ENCODE measurements around the gene WDR7.
A peak's percentile ranks its signal among the peaks of the same experiment; 100 is the strongest.

The WDR7 gene

DNA sequence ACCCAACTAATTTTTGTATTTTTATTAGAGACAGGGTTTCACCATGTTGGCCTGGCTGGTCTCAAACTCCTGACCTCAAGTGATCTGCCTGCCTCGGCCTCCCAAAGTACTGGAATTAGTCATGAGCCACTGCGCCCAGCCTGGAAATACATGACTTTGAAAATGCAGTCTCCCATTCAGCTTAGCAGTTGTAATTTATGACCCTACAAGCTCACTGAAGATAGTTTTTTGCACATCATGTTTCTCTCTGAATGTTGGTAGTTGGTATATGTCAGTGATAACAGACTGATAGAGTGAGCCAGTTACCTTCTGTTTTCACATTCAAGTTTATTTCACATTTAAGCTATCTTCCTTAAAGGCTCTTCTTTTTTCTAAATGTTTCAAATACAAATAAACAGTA lies 7.1 kb downstream of the WDR7 start:
- no peak for DNase-seq

DNA sequence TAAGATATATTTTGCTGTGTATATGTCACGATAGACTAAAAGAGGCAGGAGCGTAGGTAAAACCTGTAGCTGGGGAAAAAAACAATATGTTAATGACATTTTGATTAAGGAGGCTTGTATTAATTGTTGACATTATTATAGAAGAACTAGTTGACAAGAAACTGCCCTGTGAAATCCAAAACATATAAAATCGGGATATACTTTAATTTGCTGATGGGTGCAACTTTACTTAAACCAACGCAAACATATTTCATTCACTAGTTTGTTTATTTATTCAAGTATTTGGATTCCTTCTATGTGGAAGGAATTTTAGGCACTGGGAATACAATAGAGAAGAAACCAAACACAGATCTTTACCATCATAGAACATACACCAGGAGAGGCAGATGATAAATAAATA lies 8.0 kb downstream of the WDR7 start:
- no peak for DNase-seq

DNA sequence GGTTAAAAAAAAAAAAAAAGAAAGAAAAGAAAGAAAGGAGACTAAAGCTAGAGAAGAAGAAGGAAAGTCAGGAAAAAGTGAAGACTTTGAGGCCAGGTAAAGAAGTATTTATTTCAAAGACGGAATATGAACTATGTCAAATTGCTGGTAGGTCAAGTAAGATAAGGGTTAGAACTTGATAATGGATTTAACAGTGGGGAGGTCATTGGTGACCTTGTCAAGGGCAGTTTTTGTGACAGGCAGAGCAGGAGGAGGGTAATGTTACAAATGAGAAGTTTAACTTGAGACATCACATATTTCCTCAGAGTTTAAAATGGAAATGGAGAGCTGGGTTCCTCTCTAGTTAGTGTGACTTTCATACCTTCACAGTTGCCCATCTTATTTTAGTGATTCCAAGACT lies 9.5 kb downstream of the WDR7 start:
- DNase-seq, result no peak

DNA sequence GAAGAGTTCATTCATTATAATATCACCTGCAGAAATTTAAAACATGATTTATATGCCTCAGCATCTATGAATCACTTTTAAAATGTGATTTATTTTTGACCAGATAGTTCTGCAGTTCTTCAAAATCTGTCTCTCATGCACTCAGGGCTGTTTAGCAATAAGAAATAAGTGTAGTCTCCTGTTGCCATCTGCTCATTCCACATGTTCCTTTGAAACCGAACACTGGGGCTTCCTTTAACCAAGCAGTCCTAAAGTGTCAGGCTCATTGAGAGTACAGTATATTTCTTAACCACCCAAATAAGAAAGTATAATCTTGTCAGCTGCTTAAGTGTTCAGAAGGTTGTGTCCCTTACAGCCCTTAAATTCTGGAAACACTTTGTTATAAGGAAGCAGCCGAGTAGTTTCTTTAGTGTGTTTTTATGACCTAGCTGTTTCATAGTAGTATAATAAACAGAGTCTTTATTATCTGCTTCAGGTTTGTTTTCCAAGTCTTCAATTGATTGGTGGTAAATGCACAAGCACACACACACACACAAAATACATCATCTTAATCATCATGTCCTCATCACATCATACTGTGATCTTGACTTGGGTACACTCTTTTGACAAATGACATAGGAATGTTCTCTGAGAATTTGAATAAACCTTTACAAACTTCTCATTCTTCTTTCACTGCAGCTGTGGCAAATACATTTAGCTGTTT lies 10.4 kb downstream of the WDR7 start:
- no peak for DNase-seq

DNA sequence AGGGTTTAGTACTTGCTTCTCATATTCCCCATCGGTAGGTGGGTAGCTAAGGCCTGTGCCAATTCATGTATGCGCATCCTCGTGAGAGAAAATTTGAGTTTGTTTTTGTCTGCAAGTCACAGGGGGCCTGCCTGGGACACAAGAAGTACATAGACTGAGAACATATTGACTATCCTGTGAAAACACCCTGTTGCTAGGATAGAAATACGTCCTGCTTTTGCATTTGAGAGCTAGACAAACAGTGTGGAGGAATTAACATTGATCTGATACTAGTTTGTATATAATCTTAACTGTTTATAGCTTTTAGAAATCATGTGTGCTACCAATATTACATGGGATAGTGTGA lies 10.9 kb downstream of the WDR7 start:
- DNase-seq, result no peak

DNA sequence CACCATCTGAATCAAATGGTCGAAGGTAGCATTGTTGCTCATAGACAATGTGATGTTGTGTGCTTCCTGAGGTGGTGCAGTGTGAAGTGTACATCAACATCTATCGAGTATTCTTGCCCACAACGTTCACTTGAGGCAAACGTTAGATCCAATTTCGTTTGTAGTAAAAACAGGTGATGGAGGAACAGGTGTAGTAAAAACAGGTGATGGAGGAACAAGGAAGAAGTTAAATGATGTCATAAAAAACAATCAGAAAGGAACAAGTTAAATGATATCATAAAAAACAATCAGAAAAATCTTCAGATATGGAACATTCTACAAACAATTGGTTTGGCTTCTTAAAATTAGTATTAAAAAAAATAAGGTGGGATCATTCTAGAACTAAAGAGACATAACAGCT lies 11.3 kb downstream of the WDR7 start:
- no peak for DNase-seq

DNA sequence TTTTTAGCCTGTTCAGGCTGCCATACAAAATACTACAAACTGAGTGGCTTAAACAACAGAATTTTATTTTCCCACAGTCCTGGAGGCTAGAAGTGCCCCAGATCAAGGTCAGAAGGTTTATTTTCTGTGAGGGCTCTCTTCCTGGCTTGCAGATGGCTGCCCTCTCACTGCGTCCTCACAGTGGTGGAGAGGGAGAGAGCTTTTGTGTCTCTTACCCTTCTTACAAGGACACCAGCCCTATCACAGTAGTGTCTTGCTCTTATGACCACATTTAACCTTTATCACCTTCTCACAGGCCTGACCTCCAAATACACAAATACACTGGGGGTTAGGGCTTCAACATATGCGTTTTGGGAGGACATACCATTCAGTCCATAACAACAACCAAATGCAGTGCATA lies 11.7 kb downstream of the WDR7 start:
- DNase-seq, result no peak

DNA sequence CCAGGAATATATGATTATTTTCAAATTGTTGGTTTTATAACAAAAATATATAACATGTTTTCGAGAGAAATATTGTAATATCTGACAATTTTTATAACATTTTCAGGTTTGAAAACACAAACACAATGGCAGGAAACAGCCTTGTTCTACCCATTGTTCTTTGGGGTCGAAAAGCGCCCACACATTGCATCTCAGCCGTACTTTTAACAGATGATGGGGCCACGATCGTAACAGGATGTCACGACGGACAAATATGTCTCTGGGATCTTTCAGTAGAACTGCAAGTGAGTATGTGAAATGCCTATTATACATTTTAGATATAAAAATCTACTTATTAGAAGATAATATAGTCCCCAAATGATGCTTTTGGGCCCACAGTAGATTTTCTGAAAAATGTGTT lies 21.2 kb downstream of the WDR7 start:
- DNase-seq, result no peak

DNA sequence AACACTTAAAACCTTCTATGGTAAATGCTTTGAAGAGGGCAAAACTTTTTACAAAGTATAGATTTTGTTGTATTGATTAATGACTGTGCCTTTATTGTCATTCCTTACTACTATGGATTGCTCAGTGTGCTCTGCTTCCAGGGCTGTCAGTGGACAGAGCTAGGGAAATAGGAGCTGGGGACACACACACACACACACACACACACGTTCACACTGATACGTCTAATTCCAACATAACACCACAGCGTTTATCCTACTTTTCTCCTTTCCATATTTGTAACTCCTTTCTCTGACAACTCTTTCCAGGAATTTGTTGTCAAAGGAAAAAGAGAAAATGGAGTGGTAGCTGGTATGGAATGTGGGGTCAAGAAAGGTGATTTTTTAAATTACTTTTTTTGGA lies 21.8 kb downstream of the WDR7 start:
- DNase-seq, result no peak

DNA sequence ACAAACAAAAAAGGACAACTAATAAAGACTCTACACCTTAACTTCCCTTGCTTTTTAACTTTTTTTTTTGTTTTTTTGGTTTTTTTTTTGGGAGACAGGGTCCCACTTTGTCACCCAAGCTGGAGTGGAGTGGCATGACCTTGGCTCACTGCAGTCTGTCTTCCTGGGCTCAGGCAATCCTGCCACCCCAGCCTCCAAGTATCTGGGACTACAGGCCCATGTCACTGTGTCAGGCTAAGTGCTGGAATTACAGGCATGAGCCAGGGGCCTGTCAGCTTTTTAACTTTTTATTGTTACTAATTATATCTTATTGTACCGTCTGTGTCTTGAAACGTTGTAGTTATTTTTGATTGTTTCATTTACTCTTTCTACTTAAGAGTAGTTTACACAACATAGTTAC lies 25.5 kb downstream of the WDR7 start:
- no peak for DNase-seq

DNA sequence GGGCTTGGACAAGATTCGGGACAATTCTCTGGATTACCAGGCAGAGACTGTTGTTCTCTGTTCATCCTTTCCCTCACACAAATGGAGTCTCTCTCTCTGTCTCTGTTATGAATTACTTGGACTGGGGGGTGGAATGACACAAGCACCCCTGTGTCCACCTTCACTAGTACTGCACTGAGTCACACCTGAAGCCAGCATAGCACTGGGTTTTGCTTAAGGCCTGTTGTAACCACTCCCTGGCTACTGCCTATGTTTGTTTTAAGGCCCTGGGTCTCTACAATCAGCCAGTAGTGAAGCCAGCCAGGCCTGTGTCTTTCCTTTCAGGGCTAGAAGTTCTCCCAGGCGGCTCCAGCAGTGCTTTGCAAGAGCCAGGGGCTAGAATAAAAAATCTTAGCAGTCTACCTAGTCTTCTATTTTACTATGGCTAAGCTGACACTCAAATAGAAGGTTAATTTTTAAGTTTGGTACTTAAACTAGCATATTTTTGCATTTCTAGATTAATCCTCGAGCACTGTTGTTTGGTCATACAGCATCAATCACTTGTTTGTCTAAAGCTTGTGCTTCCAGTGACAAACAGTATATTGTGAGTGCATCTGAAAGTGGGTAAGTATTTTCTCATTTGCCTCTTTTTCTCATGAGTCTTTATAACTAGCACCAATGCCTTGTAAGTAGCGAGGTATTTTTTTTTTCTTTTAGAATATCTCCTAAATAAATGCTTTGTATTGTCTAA lies 27.8 kb downstream of the WDR7 start:
- no peak for DNase-seq

DNA sequence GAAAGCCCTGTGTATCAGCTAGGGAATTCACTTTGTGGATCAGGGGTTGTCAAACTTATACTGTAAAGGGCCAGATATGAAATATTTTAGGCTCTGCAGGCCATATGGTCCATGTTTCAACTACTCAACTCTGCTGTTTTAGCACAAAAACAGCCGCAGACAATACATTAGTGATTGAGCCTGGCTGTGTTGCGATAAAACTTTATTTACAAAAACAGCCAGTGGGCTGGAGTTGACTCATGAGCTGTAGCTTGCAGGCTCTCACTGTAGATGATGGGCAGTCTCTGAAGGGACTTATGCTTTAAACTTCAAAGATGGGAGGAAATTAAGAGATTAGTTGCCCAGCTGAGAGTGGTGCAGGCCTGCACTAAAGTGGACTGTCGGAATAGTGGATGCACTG lies 33.1 kb downstream of the WDR7 start:
- DNase-seq, result no peak

DNA sequence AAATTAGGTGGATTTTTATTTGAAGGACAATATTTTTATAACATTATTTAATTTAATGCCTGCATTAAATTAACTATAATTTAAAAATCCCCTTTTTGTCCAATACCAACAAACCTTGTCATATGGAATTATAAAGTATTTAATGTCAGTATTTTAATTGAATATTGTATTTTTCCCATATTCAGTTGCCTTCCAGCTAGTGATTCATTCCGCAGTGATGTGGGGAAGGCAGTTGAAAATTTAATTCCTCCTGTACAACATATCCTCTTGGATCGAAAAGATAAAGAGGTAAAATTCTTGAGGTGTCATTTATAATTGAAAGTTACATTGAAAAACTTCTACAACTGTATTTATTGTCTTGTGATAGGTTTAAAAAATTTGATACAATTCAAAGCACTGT lies 40.4 kb downstream of the WDR7 start:
- no peak for DNase-seq

DNA sequence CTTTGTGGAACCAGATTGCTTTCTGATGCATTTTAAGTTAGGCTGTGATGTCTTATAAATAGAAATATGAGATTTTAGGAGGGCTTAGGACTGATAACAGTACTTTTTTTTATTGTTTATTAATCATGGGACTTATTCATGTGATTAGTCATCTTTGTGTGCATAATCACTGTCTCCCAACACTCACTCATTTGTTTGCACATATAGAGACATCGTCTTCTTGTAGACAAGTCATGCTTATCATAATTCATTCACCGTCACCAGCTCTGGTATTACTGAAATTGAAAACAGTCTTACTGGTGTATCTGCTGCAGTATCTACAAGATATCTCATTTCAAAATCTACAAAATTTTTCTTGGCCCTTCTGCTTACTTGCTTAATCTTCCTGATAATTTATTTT lies 45.8 kb downstream of the WDR7 start:
- DNase-seq, result no peak

DNA sequence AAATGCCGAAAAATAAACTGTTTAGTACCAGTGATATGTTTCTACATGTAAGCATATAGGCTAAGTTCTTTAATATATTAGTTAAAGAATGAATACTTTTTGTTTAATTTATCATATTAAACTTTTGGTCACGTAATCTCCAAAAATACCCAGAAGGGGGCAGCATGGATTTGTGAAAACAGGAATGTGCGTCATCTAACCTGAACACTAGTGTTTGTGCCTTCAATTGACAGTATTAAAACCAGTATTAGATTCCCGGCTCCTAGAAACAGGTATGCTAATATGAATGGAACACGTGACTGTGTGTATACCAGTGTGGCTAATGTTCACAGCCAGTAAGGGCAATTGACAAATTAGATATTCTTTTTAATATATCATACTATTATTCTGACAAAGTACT lies 51.8 kb downstream of the WDR7 start:
- no peak for DNase-seq

DNA sequence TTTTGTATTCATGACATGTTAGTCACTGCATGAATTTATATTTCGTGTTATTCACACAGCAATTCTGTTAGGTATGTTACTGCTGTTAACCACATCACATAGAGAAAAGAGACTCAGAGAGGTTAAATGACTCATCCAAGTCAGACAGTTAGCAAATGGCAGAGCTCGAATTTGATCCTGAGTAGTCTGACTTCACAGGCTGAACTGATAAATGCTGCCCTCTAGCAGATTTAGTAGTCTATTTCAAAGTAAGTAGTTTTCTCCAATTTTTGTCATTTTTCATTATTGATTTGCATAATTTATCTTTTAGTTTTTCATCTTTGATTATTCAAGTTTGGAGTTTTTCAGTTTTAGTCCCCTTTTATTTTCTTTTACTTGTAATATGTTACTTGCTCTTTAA lies 58.3 kb downstream of the WDR7 start:
- peak; percentile 17 for DNase-seq

DNA sequence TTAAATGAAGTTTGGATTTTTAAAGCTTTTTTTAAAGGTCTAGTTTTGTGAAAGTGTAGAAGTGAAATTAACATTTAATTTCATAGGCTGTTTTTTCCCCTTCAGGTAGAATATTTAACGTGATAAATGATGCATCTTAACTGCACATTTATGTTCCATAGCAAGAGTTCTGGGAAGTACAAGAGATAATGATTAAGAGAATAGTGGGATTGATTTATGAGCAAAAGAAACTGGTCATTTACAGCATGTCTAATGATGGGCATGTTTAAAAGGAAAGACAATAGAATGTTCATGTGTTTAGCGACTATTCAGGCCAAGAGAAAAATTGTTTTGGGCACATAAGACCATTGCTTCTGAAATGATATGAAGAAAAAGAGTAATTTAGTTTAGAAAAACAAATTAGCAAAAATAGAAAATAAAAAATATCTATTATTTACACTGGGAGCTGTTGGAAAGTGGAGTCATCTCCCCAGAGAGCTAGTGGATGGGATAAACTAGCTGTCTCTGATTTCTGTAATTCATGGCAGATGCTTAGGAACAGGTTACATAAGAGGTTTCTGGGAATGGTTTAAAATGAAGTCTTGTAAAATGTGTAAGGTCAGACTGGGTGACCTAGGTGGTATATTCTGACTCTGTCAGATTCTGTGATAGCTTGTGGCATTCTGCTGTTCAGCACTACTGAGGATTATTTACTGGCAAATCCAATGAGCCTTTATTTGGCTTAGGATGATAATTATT lies 60.7 kb downstream of the WDR7 start:
- no peak for DNase-seq

DNA sequence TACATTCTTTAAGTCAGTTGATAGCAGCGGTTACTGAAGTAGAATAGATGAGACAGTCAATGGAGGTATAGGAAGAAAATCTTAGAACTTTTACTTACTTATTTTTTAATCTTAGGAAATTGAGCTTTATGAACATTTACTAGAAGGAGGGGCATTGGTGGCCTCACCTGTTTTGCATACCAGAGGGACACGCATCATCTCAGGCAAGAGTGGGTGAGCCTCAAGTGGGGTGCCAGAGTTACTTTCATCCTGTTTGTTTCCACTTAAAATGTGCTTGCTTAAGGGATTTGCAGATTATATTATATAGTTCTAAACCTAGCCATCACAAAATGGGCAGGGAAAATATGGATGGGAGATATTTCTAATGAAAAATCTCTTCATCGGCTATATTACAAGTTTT lies 61.6 kb downstream of the WDR7 start:
- DNase-seq, result no peak

DNA sequence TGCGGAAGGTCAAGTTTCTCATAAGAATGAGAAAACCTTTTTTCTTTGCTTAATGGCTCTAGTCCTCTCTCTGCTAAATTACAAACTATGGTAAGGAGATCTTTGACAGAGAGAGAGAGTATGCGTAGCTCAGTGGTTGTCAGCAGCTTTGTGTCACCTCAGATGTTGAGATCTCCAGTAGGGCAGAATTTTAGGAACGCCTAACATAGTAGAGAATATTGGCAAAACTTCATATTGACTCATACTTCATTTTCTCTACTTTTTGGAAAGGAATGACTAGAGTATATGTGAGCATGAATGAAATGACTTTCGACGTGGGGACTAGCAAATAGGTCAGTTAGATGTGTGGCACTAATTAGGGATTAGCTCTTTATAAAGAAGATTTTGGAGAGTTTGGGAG lies 64.0 kb downstream of the WDR7 start:
- no peak for DNase-seq

DNA sequence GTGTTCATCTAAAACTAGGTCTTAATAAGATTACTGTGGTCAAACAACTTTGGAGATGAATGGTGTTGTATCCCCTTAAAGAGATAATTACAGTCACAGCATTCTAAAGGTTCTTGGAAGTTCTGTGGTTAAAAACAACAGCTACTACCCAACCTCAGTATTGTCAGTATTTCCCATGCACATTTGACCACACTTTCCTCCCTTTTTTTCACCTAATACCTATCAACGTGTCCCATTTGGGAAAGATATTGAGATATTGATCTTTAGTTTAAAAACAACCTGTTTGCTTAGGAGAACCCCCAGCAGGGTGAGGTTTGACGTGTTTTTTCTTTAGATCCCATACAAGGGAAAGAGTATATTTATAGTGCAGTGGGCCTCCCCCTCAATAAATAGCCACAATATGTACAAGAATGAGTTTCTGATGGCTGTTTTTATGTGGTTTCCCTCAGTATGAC lies 65.6 kb downstream of the WDR7 start:
- DNase-seq, result no peak

DNA sequence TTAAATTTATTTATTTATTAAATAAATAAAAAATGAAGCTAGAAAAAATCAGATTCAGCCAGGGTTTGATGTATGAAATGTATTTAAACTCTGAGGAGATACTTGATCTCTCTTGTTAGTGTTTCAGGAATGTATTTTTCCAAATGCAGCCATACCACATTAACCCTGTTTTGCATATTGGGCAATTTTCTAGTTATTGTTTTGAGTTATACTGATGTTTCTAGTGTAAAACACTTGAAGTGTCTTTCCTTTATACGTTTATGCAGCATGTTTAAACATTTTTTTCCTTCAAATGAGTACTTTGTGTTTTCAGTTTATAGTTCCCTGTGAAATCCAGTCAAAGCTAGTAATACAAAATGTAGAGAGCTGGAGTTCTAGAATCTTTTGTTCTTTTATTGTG lies 69.9 kb downstream of the WDR7 start:
- DNase-seq, result no peak

DNA sequence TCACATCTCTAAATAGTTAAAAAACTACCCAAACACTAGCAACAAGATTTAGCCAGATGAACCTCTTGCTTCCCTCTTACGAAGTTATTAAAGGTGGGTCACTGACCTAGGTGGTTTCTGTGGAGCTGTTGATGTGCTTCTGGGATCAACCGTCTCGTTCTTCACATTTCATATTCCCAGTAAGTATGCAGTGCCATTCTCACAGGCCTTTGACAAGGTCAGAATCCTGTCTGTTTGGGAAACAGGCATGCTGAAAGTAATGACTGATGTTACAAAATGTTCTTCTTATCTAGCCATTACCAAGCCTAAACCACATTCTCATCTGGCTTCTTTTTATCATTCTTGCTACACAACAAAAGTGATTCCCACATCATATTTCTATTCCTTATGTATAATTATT lies 70.3 kb downstream of the WDR7 start:
- DNase-seq, result no peak

DNA sequence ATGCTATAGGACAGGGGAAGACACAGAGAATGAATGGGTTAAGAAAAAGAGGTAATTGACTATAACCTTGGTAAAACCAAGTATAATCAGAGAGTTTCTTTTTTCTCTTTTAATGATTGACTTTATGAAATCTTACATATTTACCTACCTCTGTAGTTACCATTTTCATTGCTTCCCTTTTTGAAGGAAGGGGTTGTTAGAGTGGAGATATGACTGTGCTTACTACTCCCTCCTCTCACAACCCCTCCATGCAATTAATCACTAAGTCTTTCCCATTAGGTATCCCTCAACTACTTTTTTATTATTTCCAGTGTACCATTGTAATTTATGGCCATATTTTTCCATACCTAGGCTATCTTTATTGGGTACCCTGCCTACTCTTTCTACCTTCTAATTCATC lies 71.4 kb downstream of the WDR7 start:
- no peak for DNase-seq

DNA sequence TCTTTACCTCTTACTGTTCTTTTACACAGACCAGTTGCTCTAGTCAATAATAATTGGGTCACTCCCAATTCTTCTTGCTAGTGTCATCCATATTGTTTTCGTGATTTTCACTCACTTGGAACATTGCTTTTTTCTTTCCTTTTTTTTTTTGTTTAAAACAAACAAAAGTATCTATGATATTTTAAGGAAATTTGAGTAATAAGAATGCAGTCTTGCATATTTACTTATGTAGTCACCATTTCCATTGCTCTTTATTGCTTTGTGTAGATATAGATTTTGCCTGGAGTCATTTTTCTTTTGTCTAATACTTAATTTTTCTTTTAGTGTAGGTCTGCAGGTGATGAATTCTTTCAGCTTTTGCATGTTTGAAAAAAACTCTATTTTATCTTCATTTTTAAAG lies 71.9 kb downstream of the WDR7 start:
- no peak for DNase-seq

Data from SIG-M5 (cell line).